ENCODE results near the gene MCU.
"Not testable (repeated sequence)": the region's sequence is repeated elsewhere in the genome, so short reads cannot be mapped to it uniquely, and the experiment has no call there.

The MCU gene

DNA sequence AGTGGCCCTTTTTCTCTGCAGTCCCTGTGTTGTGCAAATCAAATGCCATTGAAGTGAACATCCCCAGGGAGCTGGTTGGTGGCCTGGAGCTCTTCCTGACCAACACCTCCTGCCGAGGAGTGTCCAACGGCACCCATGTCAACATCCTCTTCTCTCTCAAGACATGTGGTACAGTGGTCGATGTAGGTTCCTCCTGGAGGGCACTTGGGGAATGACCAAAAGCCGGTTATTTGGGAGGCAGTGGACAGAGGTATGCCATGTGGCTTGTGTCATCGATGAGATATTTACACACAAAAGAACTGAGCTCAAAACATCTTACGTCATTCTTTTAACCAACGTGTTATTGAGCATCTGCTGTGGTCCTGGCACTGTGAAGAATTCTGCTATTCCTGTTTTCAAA is 221.3 kb downstream of the MCU start:
- no peak for DNase-seq

DNA sequence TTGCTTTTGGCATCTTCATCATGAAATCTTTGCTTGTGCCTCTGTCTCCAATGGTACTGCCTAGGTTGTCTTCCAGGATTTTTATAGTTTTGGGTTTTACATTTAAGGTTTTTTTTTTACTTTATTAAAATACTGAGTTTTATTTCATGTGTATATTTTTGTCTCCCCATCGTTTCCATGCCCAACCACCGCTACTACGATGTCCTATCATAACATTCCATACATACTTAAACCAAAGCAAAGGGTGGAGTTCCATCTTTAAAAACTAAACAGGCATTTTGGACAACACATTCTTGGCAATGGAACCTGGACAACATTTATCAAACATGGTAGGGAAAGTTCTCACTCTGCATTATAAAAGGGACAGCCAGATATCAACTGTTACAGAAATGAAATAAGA is 225.3 kb downstream of the MCU start:
- DNase-seq: not testable (repeated sequence)

DNA sequence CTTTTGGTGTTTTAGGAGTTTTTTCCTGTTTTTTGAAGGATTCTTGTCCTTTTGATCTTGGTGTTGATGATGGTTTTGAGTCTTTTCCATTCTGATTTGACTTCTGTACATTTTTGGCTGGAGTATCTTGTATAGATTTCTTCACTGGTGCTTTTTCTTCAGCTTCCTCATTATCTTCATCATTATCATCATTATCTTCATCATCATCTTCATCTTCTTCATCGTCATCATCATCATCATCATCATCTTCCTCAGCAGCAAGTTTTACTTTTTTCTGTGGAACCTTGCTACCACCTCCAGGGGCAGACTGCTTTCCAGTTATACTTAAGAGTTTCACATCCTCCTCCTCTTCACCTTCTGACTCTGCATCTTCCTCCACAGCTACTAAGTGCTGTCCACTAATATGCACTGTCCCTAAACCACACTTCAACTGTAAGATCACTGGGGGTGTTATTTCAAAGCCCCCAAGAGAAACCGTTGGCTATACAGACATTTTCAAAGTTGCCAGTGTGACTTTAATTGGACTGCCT is 225.9 kb downstream of the MCU start:
- DNase-seq: not testable (repeated sequence)

DNA sequence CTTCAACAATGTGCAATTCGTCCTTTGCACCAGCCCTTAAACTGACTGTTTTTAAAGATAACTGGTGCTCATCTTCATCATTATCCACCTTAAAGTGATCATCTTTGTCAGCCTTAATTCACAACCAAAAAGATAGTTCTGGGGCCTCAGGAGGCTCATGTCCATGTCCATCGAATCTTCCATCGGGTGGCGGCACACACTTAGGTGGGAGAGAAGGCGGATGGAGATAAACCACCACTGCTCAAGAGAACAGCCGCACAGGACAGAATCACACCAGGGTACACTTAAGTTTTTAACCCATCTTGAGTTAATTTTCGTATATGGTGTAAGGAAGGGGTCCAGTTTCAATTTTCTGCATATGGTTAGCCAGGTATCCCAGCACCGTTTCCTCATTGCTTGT is 226.4 kb downstream of the MCU start:
- no peak for DNase-seq

DNA sequence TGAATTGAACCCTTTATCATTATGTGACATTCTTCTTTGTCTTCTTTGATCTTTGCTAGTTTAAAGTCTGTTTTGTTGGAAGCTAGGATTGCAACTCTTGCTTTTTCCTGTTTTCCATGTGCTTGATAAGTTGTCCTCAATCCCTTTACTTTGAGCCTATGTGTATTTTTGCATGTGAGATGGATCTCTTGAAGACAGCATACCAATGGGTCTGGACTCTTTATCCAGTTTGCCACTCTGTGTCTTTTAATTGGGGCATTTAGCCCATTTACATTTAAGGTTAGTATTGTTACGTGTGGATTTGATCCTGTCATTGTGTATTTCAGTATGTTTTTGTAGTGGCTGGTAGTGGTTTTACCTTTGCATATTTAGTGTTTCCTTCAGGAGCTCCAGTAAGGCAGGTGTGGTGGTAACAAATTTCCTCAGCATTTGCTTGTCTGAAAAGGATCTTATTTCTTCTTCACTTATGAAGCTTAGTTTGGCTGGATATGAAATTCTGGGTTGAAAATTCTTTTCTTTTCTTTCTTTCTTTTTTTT is 229.3 kb downstream of the MCU start:
- DNase-seq: not testable (repeated sequence)

DNA sequence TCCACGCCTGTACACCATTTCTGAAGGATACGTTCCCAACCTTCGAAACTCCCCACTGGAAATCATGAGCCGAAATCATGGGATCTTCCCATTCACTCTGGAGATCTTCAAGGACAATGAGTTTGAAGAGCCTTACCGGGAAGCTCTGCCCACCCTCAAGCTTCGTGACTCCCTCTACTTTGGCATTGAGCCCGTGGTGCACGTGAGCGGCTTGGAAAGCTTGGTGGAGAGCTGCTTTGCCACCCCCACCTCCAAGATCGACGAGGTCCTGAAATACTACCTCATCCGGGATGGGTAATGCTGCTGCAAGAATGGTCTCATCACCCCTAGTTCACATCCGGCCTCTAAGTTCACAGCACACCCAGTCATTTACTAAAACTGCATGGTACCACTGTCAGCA is 232.4 kb downstream of the MCU start:
- DNase-seq: no peak

DNA sequence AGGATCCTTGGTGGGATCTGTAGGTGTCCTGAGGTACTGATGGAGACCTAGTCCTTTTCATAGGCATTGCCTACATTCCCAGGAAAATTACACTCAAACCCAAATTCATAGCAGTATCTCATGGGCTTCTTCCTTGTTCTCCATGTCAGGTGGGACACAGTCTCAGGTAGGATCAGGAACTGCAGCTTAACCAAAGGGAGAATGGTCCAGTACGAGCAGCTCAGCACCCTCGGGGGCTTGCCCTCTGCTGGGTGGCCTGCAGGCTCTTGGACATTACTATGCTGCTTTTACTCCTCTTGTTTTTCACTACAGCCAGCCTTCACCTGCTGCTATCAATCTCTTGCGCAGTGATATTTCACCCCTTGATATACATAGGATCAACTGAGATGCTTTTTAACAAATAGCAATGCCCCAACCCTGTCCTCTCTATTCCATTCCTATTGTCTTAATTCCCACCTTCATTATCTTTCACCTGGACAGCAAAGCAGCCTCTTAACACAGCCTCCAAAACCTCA is 234.1 kb downstream of the MCU start:
- no peak for DNase-seq

DNA sequence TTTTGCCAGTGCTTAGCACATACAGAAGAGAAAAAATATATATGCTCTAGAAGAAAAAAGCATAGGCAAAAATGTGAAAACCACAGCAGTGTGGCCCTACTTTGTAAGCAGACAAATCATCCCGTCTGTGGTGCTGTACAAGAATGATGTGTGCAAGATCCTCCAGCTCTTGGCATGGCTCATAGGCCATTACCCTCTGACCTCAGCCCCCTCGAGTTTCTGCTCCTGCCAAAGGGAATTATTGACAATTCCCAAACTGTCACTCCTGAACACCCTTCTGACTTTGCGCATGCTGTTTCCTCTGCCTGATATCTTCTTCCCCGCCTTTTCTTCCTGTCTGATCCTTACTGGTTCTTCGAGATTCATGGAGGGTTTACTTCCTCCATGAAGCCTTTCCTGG is 235.5 kb downstream of the MCU start:
- no peak for DNase-seq

DNA sequence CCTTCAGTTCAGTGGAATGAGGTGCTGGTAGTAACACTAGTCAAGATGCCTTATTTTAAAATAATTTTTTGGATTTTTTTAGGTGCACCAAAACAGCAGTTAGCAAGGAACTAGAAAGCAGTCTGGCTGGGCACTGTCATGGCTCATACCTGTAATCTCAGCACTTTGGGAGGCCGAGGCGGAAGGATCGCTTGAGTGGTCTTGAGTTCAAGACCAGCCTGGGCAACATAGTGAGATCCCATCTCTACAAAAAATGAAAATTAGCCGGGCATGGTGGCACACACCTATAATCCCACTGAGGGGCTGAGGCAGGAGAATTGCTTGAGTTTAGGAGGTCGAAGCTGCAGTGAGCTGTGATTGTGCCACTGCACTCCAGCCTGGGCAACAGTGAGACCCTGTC is 236.9 kb downstream of the MCU start:
- DNase-seq: no peak

DNA sequence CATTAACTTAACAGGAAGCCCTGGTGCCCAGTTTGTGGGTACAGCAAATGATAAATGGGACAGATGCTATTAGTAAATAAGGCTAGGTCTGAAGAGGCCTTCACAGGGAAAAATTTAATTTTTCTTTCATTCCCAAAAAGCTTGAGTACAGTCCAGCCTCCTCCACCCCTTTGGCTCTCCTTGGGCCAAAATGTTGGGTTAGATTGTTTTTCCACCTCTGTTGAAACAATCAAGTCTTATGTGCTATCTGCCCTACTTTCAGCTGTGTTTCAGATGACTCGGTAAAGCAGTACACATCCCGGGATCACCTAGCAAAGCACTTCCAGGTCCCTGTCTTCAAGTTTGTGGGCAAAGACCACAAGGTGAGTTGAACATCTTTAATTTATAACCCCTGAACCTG is 238.3 kb downstream of the MCU start:
- no peak for DNase-seq

DNA sequence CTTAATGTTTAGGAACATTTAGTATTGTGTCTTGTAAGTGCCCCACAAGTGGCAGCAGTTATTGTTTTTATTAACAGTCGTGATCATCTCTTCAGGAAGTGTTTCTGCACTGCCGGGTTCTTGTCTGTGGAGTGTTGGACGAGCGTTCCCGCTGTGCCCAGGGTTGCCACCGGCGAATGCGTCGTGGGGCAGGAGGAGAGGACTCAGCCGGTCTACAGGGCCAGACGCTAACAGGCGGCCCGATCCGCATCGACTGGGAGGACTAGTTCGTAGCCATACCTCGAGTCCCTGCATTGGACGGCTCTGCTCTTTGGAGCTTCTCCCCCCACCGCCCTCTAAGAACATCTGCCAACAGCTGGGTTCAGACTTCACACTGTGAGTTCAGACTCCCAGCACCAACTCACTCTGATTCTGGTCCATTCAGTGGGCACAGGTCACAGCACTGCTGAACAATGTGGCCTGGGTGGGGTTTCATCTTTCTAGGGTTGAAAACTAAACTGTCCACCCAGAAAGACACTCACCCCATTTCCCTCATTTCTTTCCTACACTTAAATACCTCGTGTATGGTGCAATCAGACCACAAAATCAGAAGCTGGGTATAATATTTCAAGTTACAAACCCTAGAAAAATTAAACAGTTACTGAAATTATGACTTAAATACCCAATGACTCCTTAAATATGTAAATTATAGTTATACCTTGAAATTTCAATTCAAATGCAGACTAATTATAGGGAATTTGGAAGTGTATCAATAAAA is 240.5 kb downstream of the MCU start:
- DNase-seq: no peak

DNA sequence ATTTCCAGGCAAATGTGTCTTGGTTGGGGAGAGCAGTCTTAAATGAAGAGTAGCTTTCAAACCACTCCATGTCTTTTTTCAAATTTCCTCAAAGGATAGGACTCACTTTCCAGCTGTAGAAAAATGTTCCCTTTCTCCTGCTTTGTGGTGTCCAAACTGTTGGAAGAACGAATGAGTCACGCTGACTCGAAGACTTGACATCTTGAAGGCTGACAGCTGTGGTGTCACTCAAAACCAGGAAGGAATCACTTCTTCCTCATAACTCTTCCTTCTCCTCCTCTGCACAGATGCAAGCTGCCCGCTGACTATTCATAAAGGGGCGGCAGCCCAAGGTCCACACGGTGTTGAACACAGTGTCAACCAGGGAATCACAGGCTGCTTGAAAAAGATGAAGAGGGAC is 243.4 kb downstream of the MCU start:
- no peak for DNase-seq
